OCI-LY3 (cell line): ENCODE results near the gene TMC7.
A peak's percentile ranks its signal among the peaks of the same experiment; 100 is the strongest.

Experiments used
- H2AFZ ChIP-seq: fragments of 200-600, 300-600 bp; shearing (Covaris generic); 2 replicates; pipeline ENCODE4 v1.6.0; 2014; ENCODE audit warnings: antibody characterized with exemption, low read depth, low read length
- H3K27ac ChIP-seq: fragments of 200-600, 300-600 bp; sonication (generic); 2 replicates; pipeline ENCODE4 v1.5.1; 2014; ENCODE audit warnings: mild to moderate bottlenecking, low read length, moderate library complexity, mixed read lengths
- H3K27me3 ChIP-seq: fragments of 200-600, 300-600 bp; sonication (generic); 2 replicates; pipeline ENCODE4 v1.6.1; 2014; ENCODE audit warnings: low read depth, low read length, mixed read lengths
- H3K36me3 ChIP-seq: fragments of 200-600, 300-600 bp; sonication (generic); replicated peaks from 2 replicates; pipeline ENCODE3; 2014; ENCODE audit warnings: low read depth, low read length, mixed read lengths
- H3K4me1 ChIP-seq: fragments of 300-600, 200-600 bp; sonication (generic); 2 replicates; pipeline ENCODE4 v1.6.1; 2014; ENCODE audit warnings: low read length, mixed read lengths
- H3K4me2 ChIP-seq: fragments of 200-600, 300-600 bp; sonication (generic); 2 replicates; pipeline ENCODE4 v1.6.1; 2014; ENCODE audit warnings: low read length, mixed read lengths
- H3K4me3 ChIP-seq: fragments of 300-600, 200-600 bp; sonication (generic); 2 replicates; pipeline ENCODE4 v1.5.1; 2014; ENCODE audit warnings: antibody characterized with exemption, mild to moderate bottlenecking, low read length, moderate library complexity
- H3K79me2 ChIP-seq: fragments of 300-600, 200-600 bp; shearing (Covaris generic); 2 replicates; pipeline ENCODE4 v1.6.1; 2014; ENCODE audit warnings: mild to moderate bottlenecking, low read length, mixed read lengths
- H3K9ac ChIP-seq: fragments of 300-600, 200-600 bp; shearing (Covaris generic); 2 replicates; pipeline ENCODE4 v1.6.0; 2014; ENCODE audit warnings: mild to moderate bottlenecking, low read length, moderate library complexity
- H3K9me3 ChIP-seq: fragments of 200-600, 300-600 bp; shearing (Covaris generic); 2 replicates; pipeline ENCODE4 v1.6.1; 2014; ENCODE audit warnings: low read length, mixed read lengths; ENCODE audit not compliant: insufficient read depth
- H4K20me1 ChIP-seq: fragments of 200-600, 300-600 bp; sonication (generic); 2 replicates; pipeline ENCODE4 v1.6.1; 2016; ENCODE audit warnings: low read length, mixed read lengths; ENCODE audit not compliant: insufficient read depth
- CTCF ChIP-seq: fragments of 200-600, 300-600 bp; sonication (generic); IDR thresholded peaks from 2 replicates; pipeline ENCODE4 v1.5.1; 2014; ENCODE audit warnings: antibody characterized with exemption, low read length, low read depth
- EZH2phosphoT487 ChIP-seq: fragments of 200-600 bp; shearing (Covaris generic); IDR thresholded peaks from 2 replicates; pipeline ENCODE4 v1.6.1; 2018; ENCODE audit warnings: antibody characterized with exemption, mixed run types, low read depth

TMC7 gene

DNA sequence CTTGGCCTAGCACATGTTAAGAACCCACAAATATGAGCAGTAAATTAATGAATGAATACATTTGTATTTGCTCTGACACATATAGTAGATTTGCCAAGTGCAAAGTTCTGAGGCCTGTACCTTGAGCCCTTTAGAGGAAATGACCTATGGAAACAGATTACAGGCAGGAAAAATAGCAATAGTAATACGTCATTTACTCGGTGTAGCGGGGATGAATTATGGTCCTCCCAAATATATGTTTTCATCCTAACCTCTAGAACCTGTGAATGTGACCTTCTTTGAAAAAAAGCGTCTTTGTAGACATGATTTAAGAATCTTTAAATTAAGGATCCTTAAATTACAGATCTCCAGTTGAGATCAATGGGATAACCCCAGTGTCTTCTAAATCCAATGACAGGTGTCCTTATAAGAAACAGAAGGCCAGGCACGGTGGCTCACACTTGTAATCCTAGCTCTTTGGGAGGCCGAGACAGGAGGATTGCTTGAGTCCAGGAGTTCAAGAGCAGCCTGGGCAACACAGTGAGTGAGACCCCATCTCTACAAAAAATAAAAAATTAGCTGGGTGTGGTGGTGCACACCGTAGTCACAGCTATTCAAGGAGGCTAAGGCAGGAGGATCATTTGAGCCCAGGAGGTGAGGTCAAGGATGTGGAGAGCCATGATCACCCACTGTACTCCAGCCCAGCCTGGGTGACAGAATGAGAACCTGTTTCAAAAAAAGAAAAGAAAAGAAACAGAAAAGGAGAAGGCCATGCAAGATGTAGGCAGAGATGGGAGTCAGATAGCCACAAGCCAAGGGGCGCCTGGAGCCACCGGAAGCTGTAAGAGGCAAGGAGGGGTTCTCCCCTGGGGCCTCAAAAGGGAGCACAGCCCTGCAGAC, 124.9 kb downstream of the TMC7 start:
- H3K4me1 ChIP-seq: peaks cover 14% of the 10 kb centered on the region
- H4K20me1 ChIP-seq: no peaks in the 10 kb centered on the region
- H3K9ac ChIP-seq: no peak overlapping the region
- no peak overlapping the region for H3K4me3 ChIP-seq
- H2AFZ ChIP-seq: no peak overlapping the region
- TF ChIP-seq CTCF (no peak), EZH2phosphoT487 (no peak)
- H3K27ac ChIP-seq: no peak overlapping the region
- H3K27me3 ChIP-seq: no peaks in the 10 kb centered on the region
- no peaks in the 10 kb centered on the region for H3K9me3 ChIP-seq
- no peaks in the 10 kb centered on the region for H3K36me3 ChIP-seq
- no peaks in the 10 kb centered on the region for H3K79me2 ChIP-seq
- peak overlapping the region; percentile 54; the same call in 1 of the 2 replicates for H3K4me2 ChIP-seq

- Histone ChIP-seq H3K9me3 (no peaks in the 10 kb centered on the region), H3K27ac (no peak overlapping the region), H2AFZ (no peak overlapping the region), H3K4me3 (no peak overlapping the region), H3K4me1 (peaks cover 14% of the 10 kb centered on the region), H4K20me1 (no peaks in the 10 kb centered on the region), H3K27me3 (no peaks in the 10 kb centered on the region), H3K79me2 (no peaks in the 10 kb centered on the region), H3K4me2 (no peak overlapping the region), H3K36me3 (no peaks in the 10 kb centered on the region), H3K9ac (no peak overlapping the region)
- no peak for TF ChIP-seq EZH2phosphoT487
- TF ChIP-seq CTCF: no peak
These were observed 125.5 kb downstream of the TMC7 start for GRCh38 chr16:19109288-19109664.

GRCh38 chr16:19110537-19111360, 127.0 kb downstream of the TMC7 start:
- H3K4me1 ChIP-seq: peaks cover 14% of the 10 kb centered on the region
- no peaks in the 10 kb centered on the region for H4K20me1 ChIP-seq
- H3K9ac ChIP-seq: no peak overlapping the region
- H3K4me3 ChIP-seq: no peak overlapping the region
- no peaks in the 10 kb centered on the region for H3K27me3 ChIP-seq
- no peak overlapping the region for H3K27ac ChIP-seq
- no peaks in the 10 kb centered on the region for H3K36me3 ChIP-seq
- H2AFZ ChIP-seq: no peak overlapping the region
- no peaks in the 10 kb centered on the region for H3K79me2 ChIP-seq
- H3K9me3 ChIP-seq: no peaks in the 10 kb centered on the region
- no peak for TF ChIP-seq CTCF
- TF ChIP-seq EZH2phosphoT487: no peak
- no peak overlapping the region for H3K4me2 ChIP-seq

DNA sequence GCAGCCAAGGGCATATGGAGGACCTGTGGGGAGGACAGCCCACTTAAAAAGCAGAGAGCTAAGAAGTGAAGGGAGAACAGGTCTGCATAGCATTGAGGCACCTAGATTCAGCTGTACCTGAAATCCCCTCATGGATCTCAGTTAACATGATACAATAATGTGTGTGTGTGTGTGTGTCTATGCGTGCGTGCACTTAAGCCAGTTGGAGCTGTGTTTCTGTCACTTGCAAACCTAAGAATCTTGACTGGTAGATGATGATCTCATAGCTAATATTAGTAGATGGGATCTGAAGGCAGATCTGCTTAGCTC, 128.3 kb downstream of the TMC7 start:
- Histone ChIP-seq H3K4me3 (no peak overlapping the region), H4K20me1 (no peaks in the 10 kb centered on the region), H3K27ac (no peak overlapping the region), H3K4me1 (peaks cover 14% of the 10 kb centered on the region), H3K79me2 (no peaks in the 10 kb centered on the region), H3K36me3 (no peaks in the 10 kb centered on the region), H3K4me2 (no peak overlapping the region), H3K9me3 (no peaks in the 10 kb centered on the region), H3K27me3 (no peaks in the 10 kb centered on the region), H2AFZ (no peak overlapping the region), H3K9ac (no peak overlapping the region)
- TF ChIP-seq CTCF (no peak), EZH2phosphoT487 (no peak)
